Chondrocyte (in vitro differentiated cells): Measurements from ENCODE around the gene DNAH17. TPM values are rescaled to one million over a fixed set of nuclear protein-coding genes. Genes with fewer than 3 reads are reported as not detected.
A peak's percentile ranks its signal among the peaks of the same experiment; 100 is the strongest.

Experiments used
- DNase-seq: peaks from one replicate; pipeline ENCODE4 v3.0.0; 2021; ENCODE audit warnings: mixed read lengths, low spot score
- H3K27ac Mint-ChIP-seq: one replicate; pipeline ENCODE4 v1.8.0; 2021; ENCODE audit warnings: mild to moderate bottlenecking, moderate library complexity, mixed read lengths; ENCODE audit not compliant: unreplicated experiment
- H3K27me3 Mint-ChIP-seq: 2 replicates; pipeline ENCODE4 v1.8.0; 2021; ENCODE audit warnings: low read depth, mixed read lengths
- H3K36me3 Mint-ChIP-seq: 2 replicates; pipeline ENCODE4 v1.8.0; 2021; ENCODE audit warnings: low read depth, mixed read lengths
- H3K4me1 Mint-ChIP-seq: 2 replicates; pipeline ENCODE4 v1.8.0; 2021; ENCODE audit warnings: low read depth, mild to moderate bottlenecking, mixed read lengths
- H3K4me3 Mint-ChIP-seq: one replicate; pipeline ENCODE4 v1.8.0; 2021; ENCODE audit warnings: mild to moderate bottlenecking, moderate library complexity, mixed read lengths; ENCODE audit not compliant: unreplicated experiment
- H3K9me3 Mint-ChIP-seq: 2 replicates; pipeline ENCODE4 v1.8.0; 2021; ENCODE audit warnings: low read depth, mixed read lengths
- total RNA-seq: library from RNA; stranded (reverse); gene quantifications from 3 replicates; pipeline ENCODE4 v1.2.1, GENCODE V29; 2021
- TF ChIP-seq, protein P1 (sequence below): fragments of 200-600 bp; sonication (generic); IDR thresholded peaks from 2 replicates; pipeline ENCODE4 v1.5.0; 2021; ENCODE audit warnings: antibody characterized with exemption, mild to moderate bottlenecking, moderate library complexity

The DNAH17 gene
- total RNA-seq, 1 donor from 2014 or later = 0.42 TPM

DNA sequence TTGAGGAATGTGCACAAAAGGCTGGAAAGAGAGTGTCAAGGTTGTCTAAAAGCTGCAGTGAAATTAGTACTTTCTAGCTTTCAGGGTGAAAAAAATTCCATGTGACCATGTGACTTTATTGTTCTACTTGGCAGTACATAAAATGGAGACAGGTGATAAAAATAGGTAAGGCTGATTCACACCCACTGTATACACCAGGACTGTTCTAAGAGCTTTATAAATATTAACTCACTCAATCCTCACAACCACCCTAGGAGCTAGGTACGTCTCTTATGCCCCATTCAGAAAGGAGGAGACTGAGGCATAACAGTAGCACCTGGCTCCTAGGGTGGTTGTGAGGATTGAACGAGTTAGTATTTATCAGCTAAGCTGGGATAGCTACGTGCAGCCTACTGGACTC, 28.2 kb upstream of the DNAH17 start:
- TF ChIP-seq, protein P1, sequence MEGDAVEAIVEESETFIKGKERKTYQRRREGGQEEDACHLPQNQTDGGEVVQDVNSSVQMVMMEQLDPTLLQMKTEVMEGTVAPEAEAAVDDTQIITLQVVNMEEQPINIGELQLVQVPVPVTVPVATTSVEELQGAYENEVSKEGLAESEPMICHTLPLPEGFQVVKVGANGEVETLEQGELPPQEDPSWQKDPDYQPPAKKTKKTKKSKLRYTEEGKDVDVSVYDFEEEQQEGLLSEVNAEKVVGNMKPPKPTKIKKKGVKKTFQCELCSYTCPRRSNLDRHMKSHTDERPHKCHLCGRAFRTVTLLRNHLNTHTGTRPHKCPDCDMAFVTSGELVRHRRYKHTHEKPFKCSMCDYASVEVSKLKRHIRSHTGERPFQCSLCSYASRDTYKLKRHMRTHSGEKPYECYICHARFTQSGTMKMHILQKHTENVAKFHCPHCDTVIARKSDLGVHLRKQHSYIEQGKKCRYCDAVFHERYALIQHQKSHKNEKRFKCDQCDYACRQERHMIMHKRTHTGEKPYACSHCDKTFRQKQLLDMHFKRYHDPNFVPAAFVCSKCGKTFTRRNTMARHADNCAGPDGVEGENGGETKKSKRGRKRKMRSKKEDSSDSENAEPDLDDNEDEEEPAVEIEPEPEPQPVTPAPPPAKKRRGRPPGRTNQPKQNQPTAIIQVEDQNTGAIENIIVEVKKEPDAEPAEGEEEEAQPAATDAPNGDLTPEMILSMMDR = no peak
- Mint-ChIP-seq H3K4me3 (no peak overlapping the region), H3K4me1 (peaks cover 28% of the 10 kb centered on the region), H3K27ac (no peak overlapping the region), H3K36me3 (no peaks in the 10 kb centered on the region), H3K27me3 (no peaks in the 10 kb centered on the region), H3K9me3 (peaks cover 2% of the 10 kb centered on the region)
- no peak for DNase-seq

DNA sequence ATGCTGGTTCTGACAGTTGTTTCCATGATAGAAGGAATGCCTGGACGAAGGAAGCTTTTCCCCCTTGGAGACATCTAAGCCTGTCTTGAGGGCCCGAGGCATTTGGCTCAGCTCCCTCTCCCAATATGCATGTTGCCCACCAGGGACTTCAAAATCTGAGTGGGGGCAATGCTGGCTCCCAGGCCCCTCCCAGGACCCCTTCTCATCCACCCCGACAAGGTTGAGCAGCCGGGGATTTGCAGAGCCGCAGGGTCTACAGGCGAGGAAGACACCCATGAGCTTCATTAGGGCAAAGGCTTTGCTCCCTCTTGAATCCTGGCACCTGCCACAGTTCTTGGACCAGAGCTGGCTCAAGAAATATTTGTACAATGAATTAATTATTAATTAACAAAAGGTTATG, 25.1 kb upstream of the DNAH17 start:
- Mint-ChIP-seq H3K27ac (no peak overlapping the region), H3K4me1 (peaks cover 46% of the 10 kb centered on the region), H3K36me3 (no peaks in the 10 kb centered on the region), H3K27me3 (no peaks in the 10 kb centered on the region), H3K4me3 (no peak overlapping the region), H3K9me3 (no peaks in the 10 kb centered on the region)
- DNase-seq = peak; percentile 55
- TF ChIP-seq, protein P1 = no peak

DNA sequence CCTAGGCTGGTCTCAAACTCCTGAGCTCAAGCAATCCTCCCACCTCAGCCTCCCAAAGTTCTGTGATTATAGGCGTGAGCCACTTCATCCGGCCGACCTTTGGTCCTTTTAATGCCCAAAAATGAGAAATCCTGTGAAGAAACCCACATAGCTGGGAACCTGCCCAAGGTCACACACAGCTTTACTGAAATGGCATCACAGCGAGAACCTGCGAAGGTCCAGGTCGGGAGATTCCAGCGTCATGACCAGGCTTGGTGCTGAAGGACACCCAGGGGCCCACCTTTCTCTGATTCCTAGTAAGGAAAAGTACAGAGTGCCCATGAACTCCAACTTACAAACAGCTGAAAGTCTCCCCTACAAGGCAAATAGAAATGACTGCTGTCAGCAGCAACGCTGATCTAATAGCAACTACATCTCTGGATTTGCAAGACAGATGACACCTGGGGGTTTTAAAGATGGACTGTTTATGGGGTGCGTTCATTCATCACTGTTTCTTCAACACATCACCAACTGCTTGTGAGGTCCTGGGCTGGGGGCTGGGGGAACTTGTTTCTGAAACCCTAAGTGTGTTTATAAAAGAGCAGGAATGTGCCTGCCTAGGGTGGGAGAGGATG, 24.5 kb upstream of the DNAH17 start:
- no peaks in the 10 kb centered on the region for H3K9me3 Mint-ChIP-seq
- H3K36me3 Mint-ChIP-seq = no peaks in the 10 kb centered on the region
- TF ChIP-seq, protein P1 = no peak
- H3K27ac Mint-ChIP-seq = no peak overlapping the region
- DNase-seq = peak; percentile 22
- H3K27me3 Mint-ChIP-seq = no peaks in the 10 kb centered on the region
- H3K4me3 Mint-ChIP-seq = no peak overlapping the region
- H3K4me1 Mint-ChIP-seq = peaks cover 48% of the 10 kb centered on the region

DNA sequence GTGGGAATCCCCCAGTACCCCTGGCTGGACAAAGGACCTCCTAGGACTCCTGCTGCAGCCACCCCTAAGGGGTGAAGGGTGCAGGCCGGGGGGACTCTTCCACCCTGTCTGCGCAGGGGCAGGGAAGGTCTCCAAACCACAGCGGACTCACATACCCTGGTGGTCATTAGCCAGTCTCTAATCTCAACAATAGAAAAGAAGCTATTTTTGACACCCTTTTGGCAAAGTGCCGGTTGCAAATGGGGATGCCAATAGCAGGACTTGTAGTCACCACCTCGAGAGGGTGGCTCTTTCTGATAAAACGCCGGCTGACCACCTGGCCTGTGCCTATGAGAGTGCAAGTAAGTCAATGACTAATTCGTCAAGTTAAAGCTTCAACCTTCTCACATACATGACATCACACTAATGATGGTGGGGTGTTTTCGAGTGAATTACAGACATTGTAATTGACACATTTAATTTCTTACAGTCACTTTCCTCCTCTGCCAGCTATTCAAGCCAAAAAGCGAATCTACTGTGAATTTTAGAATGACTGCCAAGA, 23.1 kb upstream of the DNAH17 start:
- no peaks in the 10 kb centered on the region for H3K36me3 Mint-ChIP-seq
- H3K9me3 Mint-ChIP-seq = no peaks in the 10 kb centered on the region
- peak; percentile 46 for DNase-seq
- no peak overlapping the region for H3K4me3 Mint-ChIP-seq
- no peaks in the 10 kb centered on the region for H3K27me3 Mint-ChIP-seq
- peak overlapping the region; percentile 80 for H3K27ac Mint-ChIP-seq
- H3K4me1 Mint-ChIP-seq = peaks cover 59% of the 10 kb centered on the region
- TF ChIP-seq, protein P1 = no peak

DNA sequence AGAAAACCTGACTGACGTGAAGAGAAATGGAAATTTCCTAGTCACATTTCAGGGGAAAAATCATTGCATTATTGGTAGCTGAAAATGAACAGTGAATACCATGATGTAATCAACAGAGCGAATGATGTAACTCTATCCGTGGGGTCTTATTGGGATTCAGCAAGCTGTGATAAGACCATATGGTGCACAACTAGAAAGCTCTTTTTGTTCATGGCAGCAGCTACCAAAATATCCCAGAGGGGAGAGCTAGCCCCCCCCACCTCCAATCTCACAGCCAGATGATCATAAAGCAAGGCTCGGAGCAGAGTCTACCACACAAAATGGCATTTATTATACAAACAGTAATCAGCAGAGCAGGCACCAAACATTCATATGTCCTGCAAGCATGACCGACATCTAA, 22.2 kb upstream of the DNAH17 start:
- peak; percentile 2 for DNase-seq
- H3K27me3 Mint-ChIP-seq = no peaks in the 10 kb centered on the region
- TF ChIP-seq, protein P1 = no peak
- H3K4me3 Mint-ChIP-seq = no peak overlapping the region
- peaks cover 68% of the 10 kb centered on the region for H3K4me1 Mint-ChIP-seq
- peak overlapping the region; percentile 80 for H3K27ac Mint-ChIP-seq
- peaks cover 3% of the 10 kb centered on the region for H3K36me3 Mint-ChIP-seq
- peaks cover 3% of the 10 kb centered on the region for H3K9me3 Mint-ChIP-seq
